ENCODE measurements around the gene CAMKK1. TPM values are rescaled to one million over a fixed set of nuclear protein-coding genes. Genes with fewer than 3 reads are reported as not detected.

Gene CAMKK1
- total and polyA plus RNA-seq, 4 donors = 3.8 to 14.9 (median 9.4) TPM

DNA sequence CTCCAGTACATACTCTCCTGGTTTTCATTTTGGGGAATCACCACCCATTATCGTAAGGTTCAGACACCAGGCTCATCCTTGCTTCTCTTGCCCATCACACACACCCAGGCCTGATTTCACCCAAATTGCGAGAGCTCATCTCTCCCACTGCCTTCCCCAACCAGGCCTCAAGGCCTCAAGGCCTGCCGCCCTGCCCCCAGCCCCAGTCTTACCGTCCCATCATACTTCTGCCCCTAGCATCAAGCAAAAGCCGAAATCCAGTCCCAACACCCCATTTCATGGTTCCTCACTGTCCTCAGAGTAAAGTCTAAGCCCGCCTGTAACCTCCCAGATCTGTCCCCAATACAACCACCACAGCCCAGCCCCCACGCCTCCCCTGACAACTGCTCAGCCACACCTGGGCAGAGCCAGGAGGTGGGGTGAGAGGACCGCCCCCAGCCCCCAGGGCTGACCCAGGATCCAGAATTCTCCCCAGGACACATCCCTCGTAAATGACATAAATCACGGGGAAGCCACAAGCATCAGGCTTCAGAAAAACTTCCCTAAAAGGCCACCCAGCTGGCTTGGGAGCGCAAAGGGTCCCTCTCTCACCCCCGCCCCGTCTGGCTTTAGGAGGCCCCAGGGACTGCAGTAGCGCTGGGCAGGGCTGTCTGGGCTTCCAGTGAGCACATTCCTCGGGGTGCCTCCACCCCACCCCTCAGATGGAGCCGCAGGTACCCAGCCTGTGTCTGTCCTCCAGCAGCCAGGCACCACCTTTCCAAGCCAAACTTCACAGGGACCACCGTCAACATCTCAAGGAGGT, 33.0 kb upstream of the CAMKK1 start:
- Histone ChIP-seq H3K27ac (ENCODE audit: low read depth in 1 of 2, low read length in 1 of 2) (no peak overlapping the region), H3K4me3 (no peak overlapping the region), H3K9me3 (ENCODE audit: control insufficient read depth in 4 of 4, insufficient read depth in 3 of 4, low read length in 3 of 4) (no peaks in the 10 kb centered on the region), H3K4me1 (ENCODE audit: control insufficient read depth in 5 of 5, insufficient read depth in 5 of 5, low read length in 5 of 5) (peaks cover 0 to 23% (median 0%) of the 10 kb centered on the region in 5 donors), H3K36me3 (ENCODE audit: control insufficient read depth in 4 of 4, insufficient read depth in 4 of 4, low read length in 4 of 4) (peaks cover 0 to 19% (median 0%) of the 10 kb centered on the region in 4 donors), H3K27me3 (ENCODE audit: control insufficient read depth in 3 of 3, insufficient read depth in 3 of 3, low read length in 2 of 3) (no peaks in the 10 kb centered on the region), H3K9ac (ENCODE audit: insufficient read depth in 1 of 2, low read length in 2 of 2) (no peak overlapping the region)
- no peak for DNase-seq
- ATAC-seq (ENCODE audit: insufficient read depth, low FRiP score) = no peak
- 80 to 88% methylated on average over 17 of the region's 17 CpGs for WGBS, 2 donors
- TF ChIP-seq, protein P1, sequence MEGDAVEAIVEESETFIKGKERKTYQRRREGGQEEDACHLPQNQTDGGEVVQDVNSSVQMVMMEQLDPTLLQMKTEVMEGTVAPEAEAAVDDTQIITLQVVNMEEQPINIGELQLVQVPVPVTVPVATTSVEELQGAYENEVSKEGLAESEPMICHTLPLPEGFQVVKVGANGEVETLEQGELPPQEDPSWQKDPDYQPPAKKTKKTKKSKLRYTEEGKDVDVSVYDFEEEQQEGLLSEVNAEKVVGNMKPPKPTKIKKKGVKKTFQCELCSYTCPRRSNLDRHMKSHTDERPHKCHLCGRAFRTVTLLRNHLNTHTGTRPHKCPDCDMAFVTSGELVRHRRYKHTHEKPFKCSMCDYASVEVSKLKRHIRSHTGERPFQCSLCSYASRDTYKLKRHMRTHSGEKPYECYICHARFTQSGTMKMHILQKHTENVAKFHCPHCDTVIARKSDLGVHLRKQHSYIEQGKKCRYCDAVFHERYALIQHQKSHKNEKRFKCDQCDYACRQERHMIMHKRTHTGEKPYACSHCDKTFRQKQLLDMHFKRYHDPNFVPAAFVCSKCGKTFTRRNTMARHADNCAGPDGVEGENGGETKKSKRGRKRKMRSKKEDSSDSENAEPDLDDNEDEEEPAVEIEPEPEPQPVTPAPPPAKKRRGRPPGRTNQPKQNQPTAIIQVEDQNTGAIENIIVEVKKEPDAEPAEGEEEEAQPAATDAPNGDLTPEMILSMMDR (IDR thresholded peaks at IDR 0.05; ENCODE audit: control extremely low read depth, extremely low read depth) = no peak

GRCh38 chr17:3924512-3925350, 31.9 kb upstream of the CAMKK1 start:
- H3K9ac ChIP-seq (ENCODE audit: insufficient read depth in 1 of 2, low read length in 2 of 2) = no peak overlapping the region
- peaks cover 0 to 23% (median 0%) of the 10 kb centered on the region in 5 donors for H3K4me1 ChIP-seq (ENCODE audit: control insufficient read depth in 5 of 5, insufficient read depth in 5 of 5, low read length in 5 of 5)
- DNase-seq (peak in 1 of 3 donors; percentile 49), ATAC-seq (ENCODE audit: insufficient read depth, low FRiP score) (no peak)
- 75 to 80% methylated on average over 40 of the region's 40 CpGs for WGBS, 2 donors
- TF ChIP-seq, protein P1 (IDR thresholded peaks at IDR 0.05; ENCODE audit: control extremely low read depth, extremely low read depth) = no peak
- H3K4me3 ChIP-seq = no peak overlapping the region
- H3K27ac ChIP-seq (ENCODE audit: low read depth in 1 of 2, low read length in 1 of 2) = no peak overlapping the region
- H3K27me3 ChIP-seq (ENCODE audit: control insufficient read depth in 3 of 3, insufficient read depth in 3 of 3, low read length in 2 of 3) = no peaks in the 10 kb centered on the region
- peaks cover 0 to 19% (median 0%) of the 10 kb centered on the region in 4 donors for H3K36me3 ChIP-seq (ENCODE audit: control insufficient read depth in 4 of 4, insufficient read depth in 4 of 4, low read length in 4 of 4)
- H3K9me3 ChIP-seq (ENCODE audit: control insufficient read depth in 4 of 4, insufficient read depth in 3 of 4, low read length in 3 of 4) = no peaks in the 10 kb centered on the region

DNA sequence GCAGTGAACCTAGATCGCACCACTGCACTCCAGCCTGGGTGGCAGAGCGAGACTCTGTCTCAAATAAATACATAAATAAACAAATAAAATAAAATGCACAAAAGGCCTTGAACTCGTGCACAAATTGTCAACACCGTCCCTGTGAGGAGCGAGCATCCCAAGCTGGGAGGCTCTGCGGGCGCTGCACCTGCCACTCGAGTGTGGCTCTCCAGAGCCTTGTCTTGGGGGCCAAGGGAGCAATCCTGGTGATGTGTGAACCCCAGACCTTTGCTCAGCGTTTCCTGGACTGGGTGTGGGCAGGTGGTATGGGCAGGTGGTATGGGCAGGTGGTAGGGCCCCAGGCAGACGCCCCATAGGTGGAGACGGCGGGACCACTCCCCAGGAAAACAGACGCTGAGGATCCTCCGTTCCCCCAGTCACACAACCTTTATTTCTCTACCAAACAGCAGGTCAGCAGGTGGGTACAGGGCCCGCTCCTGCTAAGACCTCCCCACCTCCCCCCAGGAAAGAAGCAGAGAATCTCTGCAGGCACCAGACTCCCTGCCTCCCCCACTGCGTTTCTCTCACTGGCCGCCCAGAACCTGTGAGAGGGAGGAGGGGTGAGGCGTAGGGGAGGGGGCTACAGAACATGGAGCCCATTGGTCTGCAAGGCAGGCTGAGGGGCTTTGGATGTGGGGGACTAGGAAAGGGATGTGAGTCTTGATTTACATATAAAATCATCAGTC, 30.8 kb upstream of the CAMKK1 start:
- Histone ChIP-seq H3K9me3 (ENCODE audit: control insufficient read depth in 4 of 4, insufficient read depth in 3 of 4, low read length in 3 of 4) (no peaks in the 10 kb centered on the region), H3K9ac (ENCODE audit: insufficient read depth in 1 of 2, low read length in 2 of 2) (no peak overlapping the region), H3K4me3 (no peak overlapping the region), H3K27ac (ENCODE audit: low read depth in 1 of 2, low read length in 1 of 2) (no peak overlapping the region), H3K4me1 (ENCODE audit: control insufficient read depth in 5 of 5, insufficient read depth in 5 of 5, low read length in 5 of 5) (peaks cover 0 to 22% (median 0%) of the 10 kb centered on the region in 5 donors), H3K36me3 (ENCODE audit: control insufficient read depth in 4 of 4, insufficient read depth in 4 of 4, low read length in 4 of 4) (peaks cover 0 to 13% (median 0%) of the 10 kb centered on the region in 4 donors), H3K27me3 (ENCODE audit: control insufficient read depth in 3 of 3, insufficient read depth in 3 of 3, low read length in 2 of 3) (no peaks in the 10 kb centered on the region)
- DNase-seq (no peak), ATAC-seq (ENCODE audit: insufficient read depth, low FRiP score) (no peak)
- 89 to 92% methylated on average over 18 of the region's 18 CpGs for WGBS, 2 donors
- TF ChIP-seq, protein P1 (IDR thresholded peaks at IDR 0.05; ENCODE audit: control extremely low read depth, extremely low read depth) = no peak
